NCI-H1694 (cell line): Measurements from ENCODE around the gene SSC5D.

Experiments used
- DNase-seq: peaks from one replicate; lab custom pipeline; 2025; lab: John Stamatoyannopoulos, UW

SSC5D gene

DNA sequence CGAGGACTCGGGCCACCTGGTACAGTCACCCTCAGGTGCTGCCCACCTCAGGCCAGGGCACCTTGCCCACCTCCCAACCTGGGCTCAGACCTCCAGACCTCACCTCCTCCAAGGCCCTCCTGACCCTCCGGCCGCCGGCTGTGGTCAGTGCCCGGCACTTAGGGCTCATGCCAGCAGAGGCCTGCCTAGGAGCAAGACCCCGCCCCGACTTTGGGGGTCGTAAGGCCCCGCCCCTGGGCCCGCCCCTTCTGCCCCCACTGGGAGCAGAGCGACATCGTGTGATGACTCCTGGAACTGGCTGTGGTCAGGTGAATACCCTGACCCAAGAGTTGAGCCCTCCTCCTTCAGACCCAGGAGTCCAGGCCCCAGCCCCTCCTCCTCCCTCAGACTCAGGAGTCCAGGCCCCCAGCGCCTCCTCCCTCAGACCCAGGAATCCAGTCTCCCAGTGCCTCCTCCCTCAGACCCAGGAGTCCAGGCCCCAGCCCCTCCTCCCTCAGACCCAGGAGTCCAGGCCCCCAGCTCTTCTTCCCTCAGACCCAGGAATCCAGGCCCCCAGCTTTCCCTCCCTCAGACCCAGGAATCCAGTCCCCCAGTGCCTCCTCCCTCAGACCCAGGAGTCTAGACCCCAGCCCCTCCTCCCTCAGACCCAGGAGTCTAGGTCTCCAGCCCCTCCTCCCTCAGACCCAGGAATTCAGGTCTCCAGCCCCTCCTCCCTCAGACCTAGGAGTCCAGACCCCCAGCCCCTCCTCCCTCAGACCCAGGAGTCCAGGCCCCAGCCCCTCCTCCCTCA is 48.9 kb downstream of the SSC5D start, which contains the start of gene SBK2:
TSS of gene SBK2 (minus strand) at position 183 of the 790 bp plus-strand sequence. CDS start 839 bp downstream, outside the sequence.
- no peak for DNase-seq

DNA sequence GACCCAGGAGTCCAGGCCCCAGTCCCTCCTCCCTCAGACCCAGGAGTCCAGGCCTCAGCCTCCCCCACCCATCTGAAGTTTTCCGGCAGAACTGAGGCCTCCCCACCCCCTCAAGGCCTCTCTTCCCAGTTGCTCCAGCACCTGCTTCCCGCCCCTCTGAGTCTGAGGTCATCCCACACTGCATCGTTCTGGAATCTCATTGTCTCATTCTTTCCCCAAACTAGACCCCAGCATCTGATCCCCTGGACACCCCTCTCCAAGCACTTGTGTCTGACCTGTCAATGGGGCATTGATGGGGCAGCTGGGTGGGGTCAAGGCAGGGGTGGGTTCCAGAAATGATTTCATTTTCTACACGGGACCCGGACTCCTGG is 49.5 kb downstream of the SSC5D start:
- no peak for DNase-seq

DNA sequence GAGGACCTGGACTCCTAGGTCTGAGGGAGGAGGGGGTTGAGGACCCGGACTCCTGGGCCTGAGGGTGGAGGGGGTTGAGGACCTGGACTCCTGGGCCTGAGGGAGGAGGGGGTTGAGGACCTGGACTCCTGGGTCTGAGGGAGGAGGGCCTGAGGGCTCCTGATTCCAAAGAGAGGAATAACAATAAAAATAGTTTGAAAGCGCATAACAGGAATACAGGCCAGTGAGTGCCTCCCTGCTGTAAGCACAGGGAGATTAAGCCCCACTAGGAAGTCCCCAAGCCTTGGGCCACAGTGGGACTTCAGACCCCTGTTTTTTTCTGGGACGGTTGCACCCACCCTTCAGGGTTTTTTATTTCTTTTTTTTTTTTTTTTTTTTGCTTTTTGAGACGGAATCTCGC is 49.9 kb downstream of the SSC5D start:
- no peak for DNase-seq

DNA sequence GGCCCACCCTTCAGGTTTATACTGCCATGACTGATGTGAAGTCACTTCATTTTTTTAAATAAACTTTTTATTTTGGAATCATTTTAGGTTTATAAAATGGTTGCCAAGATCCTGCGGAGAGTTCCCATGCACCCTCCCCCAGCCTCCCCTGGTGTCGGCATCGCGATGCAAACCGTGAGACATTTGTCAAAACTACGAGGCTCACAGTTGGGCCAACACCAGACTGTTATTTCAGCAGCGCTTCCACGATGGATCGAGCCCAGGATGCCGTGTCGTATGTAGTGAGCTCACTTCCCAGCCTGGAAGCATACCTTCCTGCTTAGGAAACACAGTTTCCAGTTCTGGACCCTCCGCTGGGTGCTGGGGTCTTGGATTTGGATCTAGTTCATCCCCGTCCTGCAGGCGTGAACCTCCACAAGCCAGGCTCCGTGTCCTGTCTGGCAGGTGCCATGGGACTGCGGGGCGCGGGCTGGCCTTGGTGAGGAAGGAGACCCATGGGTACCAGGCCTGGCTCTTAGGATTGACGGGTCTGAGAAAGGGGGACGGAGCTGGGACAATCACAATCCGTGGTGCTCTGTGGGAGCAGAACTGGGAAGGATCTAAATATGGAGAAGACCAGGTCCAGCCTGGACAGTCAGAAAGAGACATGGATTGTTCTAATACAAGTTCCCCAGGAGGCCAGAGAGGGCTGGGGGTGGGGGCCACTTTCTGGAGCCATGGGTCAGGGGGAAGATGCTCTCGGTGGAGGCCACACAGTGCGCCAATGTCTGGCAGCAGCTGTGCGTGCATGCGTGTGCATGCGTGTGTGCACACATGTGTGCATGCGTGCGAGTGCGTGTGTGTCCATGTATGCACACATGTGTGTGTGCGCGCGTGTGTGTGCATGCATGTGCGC is 51.1 kb downstream of the SSC5D start:
- DNase-seq: no peak

DNA sequence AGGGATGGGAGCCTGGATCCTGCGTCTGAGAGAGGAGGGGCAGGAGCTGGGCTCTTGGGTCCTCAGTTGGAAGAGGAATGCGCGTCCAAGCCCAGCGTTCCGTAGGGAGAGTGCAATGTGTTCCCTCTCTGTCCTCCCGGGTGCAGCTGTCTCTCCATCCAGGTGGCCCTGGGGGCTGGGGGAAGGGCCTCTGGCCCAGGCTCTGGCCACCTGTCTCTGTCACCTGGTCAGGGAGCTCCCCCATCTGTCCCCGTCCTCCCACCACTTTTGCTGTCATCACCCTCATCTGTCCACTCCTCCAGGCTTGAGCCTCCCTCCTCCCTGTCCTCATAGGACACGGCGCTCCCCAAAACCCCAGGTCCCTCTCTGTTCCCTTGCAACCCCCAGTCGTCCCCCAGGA is 52.4 kb downstream of the SSC5D start:
- DNase-seq: no peak

DNA sequence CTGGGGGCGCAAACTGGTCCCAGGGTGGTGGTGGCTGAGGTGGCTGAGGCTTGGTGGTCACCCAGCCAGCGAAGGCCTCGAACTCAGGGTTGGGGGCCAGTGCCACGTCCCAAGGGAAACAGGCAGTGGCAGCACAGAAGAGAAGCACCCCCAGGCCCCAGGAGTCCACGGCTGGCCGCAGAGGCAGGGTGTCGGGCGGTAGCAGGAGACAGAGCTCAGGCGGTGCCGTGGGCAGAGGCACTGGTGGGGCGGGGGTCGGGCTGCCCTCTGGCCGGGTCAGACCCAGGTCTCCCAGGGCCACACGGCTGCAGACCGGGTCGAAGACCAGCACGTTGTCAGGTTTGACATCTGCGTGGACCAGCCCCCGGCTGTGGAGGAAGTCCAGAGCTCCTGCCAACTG is 52.9 kb downstream of the SSC5D start:
- no peak for DNase-seq

DNA sequence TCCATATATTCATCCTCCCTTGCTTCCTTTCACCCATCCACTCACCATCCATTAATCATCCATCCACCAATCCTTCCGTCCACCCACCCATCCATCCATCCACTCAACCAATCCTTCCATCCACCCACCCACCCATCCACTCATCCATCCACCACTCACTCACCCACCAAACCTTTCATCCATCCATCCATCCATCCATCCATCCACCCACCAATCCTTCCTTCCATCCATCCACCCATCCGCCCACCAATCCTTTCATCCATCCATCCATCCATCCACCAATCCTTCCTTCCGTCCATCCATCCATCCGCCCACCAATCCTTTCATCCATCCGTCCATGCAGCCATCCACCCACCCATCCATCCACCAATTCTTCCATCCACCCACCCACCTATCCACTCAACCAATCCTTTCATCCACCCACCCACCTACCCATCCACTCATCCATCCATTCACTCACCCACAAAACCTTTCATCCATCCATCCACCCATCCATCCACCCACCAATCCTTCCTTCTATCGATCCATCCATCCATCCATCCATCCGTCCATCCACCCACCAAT is 54.1 kb downstream of the SSC5D start:
- DNase-seq: no peak

DNA sequence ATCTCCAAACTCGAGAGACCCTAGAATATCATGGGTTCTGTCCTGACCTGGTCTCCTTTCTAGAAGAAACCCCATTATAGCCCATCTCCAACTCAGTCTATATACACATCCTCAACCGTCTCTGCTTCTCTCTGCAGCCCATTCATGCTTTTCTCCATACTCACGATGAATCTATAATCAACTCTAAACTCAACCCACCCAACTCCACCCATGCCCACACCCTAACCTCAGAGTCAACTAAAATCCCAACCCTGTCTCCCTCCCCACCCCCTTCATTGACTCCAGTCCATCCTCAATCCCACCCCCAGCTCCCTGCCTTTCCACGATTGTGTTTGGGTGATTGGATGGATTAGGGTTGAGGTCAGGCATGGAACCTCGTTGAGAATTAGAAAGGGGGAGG is 55.3 kb downstream of the SSC5D start:
- DNase-seq: no peak

DNA sequence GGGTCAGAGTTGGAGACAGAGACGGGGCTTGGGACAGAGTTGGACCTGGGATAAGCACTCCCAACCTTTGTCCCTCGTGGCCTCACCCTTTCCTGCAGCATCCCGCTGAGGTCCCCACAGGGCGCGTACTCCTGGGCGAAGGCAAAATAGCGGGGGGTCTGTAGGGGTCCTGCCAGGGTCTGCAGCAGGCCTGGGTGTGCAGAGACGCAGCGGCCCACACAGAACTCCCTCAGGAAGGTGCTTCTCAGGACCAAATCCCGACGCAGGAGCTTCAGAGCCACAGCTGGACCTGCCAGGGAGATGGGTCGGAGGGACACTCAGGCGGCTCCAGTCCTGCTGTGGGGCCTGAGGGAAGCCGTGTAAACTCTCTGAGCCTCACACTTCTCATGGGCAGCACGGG is 55.8 kb downstream of the SSC5D start:
- DNase-seq: no peak

DNA sequence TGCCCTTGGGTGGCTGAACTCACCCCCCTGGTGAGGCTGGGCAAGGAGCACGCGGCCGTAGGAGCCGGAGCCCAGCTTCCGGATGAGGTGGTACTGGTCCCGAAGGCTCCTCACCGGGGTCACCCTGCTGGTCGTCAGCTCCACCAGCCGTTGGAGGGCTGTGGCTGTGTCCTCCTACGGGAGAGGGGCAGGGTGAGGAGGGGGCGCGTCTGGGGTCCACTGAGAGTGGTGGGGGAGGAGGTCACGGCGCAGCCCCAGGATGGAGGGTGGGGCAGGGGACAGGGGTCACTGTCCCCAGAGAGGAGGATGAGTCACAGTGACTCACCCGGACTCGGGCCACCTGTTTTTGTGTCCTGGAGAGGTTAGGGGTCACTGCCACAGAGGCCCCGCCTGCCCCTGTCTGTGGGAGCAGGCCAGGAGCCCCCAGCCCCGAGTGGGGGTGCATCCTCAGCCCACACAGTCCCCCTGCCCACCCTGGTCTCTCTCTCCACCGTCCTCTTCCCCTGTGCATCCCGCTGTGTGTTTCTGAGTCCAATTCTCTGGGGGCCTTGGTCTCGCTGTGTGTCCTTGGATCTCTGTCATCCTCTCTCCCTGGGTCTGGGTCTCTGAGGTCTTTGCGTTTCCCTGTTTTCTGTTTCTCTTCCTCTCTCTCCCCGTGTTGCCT is 56.7 kb downstream of the SSC5D start:
- no peak for DNase-seq

DNA sequence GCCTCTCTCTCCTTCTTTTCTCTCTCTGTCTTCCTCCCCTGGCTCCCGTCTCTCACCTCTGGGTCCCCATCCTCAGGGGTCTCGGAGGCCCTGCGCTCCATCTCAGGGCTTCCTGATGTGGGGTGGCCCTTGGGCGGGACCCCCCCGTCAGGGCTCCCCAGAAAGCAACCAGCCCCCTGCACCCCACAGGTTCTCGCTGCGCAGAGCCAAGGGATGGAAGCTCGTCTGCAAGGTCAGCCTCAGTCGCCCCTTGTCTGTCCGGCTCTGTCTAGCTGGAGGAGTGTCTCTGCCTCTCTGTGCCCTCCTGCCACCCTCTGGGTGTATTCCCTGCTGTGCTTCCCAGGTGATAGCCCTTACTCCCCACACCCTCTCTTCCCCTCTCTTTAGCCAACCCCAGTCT is 57.2 kb downstream of the SSC5D start, which contains the start of gene SBK3:
TSS of gene SBK3 (minus strand) at position 101 of the 400 bp plus-strand sequence. CDS start at position 101, 0 bp downstream.
- DNase-seq: no peak

DNA sequence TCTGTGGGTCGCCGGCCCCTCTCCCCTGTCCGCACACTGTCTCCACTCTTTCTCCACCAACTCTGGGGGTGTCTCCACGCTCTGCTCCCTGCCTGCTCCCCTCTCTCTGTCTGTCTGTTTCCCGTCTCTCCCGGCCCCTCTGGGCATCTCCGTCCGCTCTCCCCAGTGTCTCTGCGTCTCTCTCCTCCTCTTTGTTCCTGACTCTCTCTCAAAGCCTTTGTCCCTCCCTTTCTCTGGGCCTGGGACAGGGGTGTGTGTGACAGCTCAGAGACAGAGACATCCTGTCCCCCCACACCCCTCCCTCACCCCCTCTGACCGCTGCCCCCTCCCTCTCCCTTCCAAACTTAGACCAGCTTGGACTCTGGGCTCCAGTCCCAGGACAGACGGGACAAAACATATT is 57.8 kb downstream of the SSC5D start:
- DNase-seq: no peak

DNA sequence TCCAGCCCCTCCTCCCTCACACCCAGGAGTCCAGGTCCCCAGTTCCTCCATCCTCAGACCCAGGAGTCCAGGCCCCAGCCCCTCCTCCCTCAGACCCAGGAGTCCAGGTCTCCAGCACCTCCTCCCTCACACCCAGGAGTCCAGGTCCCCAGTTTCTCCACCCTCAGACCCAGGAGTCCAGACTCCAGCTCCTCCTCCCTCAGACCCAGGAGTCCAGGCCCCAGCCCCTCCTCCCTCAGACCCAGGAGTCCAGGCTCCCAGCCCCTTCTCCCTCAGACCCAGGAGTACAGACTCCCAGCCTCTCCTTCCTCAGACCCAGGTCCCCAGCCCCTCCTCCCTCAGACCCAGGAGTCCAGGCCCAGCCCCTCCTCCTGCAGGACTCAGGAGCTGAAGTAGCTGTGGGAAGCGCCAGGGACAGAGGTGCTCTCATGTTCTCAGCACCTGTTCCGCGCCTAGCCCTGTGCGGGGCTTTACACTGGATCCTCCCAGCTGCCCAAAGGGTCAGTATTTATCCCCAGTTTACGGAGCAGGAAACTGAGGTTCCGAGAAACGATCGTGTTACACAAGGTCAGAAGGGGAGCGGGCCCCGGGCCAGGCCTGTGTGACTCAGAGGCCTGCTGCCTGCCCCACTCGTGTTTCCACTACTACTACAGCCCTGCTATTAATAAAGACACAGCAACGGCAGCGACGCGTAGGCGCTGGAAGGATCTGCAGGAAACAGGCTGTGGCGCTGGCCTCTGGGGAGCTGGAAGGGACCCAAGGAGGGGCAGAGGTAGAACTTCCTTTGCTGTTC is 58.8 kb downstream of the SSC5D start:
- DNase-seq: no peak

DNA sequence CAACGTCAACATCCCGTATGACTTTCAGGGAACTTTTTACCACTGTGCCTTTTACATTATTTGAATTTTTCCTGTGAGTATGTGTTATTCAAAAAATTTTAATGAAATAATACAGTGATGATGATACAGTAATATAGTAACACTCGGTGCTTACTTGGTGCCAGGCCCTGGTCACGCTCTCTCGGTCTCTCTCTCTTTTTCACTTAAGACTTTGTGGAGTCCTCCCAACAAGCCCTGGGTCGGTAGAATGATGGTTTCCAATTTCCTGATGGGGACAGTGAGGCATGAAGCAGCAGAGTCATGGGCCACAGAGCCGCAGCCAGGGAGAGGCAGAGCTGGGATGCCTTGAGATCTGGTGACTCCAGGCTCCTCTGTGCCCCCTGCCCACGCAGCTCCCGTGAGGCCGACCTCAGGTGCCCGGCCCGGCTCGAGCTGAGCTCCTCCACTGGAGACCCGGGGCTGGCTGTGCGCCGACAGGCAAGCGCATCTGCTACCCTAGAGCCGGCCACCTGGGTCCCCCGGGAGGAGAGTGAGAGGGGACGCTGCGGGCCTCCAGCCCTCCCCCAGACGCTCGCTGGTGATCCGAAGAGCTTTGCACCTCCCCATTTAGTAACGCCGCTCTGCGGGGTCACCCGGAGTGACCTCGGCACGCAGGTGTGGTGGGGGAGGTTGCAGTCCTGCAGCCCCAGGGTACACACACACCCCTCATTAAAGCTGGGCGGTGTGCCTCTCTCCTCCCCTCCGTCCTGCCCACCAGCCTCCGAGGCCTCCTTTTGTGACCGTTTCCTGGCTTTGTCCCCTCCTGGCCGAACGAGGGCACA is 61.5 kb downstream of the SSC5D start:
- DNase-seq: no peak

DNA sequence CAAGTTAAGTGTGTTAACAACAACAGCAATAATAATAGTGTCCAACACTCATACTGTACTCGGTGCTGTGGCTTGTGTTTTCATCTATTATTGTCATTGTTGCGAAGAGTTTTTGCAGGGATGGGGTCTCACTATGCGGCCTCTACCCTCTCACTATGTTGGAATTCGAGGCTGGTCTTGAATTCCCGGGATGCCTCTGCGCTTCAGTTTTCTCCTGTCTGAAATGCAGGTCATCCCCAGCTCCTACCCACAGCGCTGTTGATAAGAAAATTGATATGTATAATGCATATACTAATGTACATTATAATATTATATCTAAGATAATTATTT is 62.0 kb downstream of the SSC5D start:
- DNase-seq: no peak

DNA sequence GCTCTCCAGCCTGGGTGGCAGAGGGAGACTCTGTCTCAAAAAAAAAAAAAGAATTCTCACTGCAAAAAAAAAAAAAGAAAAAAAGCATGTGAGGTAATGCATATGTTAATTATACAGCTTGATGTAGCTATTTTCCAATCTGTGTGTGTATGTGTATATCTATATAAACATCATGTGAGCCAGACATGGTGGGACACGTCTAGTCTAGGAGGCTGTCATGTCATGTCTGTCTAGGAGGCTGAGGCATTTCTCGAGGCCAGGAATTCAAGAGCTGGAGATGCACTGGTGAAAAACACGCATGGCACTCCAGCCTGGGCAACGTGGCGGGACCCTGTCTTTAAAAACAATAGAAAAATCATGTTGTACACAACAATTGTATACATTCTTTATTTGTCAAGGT is 64.0 kb downstream of the SSC5D start:
- DNase-seq: peak; percentile 39

DNA sequence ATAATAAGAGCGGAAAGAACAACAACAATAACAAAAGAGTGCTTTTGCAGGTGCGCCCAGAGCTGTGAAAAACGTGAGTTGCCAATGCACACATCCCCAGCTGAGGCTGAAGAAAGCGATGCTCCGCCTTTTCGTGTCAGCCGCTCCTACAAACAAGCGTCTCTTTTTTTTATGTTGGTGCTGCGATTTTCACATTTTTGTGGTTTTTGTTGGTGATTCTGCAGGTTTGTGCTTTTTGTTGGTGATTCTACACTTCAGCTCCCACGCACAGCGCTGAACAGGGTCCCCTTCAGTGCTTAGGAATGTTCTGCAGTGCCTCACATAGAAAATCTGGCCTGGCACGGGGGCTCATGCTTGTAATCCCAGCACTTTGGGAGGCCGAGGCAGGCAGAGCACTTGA is 64.4 kb downstream of the SSC5D start:
- DNase-seq: no peak

DNA sequence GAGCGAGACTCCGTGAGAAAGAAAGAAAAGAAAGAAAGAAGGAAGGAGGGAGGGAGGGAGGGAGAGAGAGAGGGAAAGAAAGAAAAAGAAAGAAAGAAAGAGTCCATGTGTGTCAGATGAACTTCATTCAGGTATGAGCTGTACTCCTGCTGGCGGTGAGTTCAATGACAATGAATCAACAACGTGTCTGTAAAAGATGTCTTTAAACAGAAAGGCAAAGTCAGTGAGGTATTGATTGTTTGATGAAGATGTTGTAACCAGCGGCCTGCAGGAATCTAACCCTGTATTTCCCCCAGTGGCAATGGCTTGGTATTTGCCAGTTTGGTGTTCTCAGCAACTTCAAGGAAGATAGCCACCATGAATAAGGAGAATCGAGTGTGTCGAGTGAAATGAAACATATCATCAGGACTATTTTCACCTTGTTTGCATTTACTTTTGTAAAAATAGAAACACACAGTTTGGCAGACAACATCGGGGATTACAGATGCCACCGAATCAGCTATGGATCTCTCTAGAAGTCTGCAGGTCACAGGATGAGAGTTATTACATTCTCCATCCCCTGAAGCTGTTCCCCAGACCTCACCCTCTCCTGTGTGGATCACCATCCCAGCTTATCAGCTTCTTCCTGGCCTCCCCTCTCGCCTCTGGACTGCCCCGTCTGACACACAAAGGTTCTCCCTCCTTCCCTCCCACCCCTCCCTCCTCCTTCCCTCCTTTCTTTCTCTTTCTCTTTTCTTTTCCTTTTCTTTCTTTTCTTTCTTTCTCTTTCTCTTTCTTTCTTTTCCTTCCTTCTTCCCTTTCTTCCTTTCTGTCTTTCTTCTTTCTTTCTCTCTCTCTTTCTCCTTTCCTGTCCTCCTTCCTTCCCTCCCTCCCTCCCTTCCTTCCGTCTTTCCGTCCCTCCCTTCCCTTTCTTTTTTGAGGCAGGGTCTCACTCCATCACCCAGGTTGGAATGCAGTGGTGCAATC is 65.3 kb downstream of the SSC5D start:
- no peak for DNase-seq

DNA sequence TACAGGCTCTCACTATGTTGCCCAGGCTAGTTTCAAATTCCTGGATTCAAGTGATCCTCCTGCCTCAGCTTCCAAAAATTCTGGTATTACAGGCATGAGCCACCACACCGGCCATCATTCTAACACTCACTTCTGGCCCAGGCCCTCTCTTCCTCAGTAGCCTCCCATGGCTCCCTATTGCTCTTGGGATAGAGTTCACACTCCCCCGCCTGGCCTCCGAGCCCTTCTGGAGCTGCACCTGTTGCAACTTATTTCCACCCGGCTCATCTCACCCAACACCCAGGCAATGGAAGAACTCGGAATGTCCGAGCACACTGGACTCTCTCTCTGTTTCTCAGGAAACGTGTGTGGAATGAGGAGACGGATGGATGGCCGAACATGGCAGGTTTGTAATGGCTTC is 66.1 kb downstream of the SSC5D start:
- no peak for DNase-seq
